ENCODE data around the gene ZNF516.
A peak's percentile ranks its signal among the peaks of the same experiment; 100 is the strongest.

ZNF516 gene

DNA sequence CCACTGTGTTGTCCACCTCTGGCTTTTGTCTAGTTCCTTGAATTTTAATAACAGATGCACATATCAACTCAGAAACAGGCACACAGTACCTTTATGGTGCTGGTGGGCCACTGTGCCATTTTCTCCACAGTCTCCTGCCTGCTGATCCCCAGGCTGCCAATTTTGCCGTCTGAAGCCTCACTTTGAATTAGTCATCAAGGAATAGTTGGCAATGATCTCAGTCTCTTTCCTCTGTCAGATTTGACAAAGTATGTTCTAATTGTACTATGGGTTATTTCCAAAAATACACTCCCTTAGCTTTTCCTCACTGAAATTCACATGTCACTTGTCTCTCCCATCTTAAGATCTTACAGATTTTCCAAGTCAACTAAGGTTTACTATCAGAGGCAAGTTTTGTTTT is 140.7 kb downstream of the ZNF516 start:
- DNase-seq, result no peak

- no peak for DNase-seq
Observed at GRCh38 chr18:76353500-76353899, 141.5 kb downstream of the ZNF516 start.

GRCh38 chr18:76353046-76353445 is 142.0 kb downstream of the ZNF516 start:
- no peak for DNase-seq

DNA sequence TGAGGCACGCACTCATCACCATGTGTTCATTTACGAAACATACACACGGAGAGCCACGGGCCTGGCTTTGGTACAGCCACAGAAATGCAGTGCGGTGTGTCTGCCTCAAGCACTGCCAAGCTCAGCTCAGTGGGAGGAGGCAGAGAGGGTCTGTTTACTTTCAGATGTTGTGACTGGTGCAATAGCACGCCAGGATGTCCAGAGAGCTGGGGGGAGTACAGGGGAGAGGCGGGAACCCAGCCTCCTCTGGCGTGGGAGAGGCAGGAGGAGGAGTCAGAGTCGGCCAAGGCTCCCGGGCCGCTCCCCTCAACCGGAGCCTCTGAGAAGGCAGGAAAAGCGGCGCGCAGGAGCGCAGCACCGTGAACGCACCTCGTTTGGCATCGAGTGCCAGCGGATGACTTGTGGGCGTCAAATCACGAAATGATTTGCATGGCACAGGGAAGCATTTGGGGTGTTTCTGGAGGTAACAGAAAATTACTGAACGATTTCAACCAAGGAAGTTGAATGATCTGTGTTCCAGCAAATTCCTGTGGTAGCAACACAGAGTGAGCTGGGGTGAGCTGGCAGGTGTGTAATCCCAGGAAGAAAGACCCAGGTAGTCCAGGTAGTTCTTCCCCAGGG is 143.0 kb downstream of the ZNF516 start:
- no peak for DNase-seq

DNA sequence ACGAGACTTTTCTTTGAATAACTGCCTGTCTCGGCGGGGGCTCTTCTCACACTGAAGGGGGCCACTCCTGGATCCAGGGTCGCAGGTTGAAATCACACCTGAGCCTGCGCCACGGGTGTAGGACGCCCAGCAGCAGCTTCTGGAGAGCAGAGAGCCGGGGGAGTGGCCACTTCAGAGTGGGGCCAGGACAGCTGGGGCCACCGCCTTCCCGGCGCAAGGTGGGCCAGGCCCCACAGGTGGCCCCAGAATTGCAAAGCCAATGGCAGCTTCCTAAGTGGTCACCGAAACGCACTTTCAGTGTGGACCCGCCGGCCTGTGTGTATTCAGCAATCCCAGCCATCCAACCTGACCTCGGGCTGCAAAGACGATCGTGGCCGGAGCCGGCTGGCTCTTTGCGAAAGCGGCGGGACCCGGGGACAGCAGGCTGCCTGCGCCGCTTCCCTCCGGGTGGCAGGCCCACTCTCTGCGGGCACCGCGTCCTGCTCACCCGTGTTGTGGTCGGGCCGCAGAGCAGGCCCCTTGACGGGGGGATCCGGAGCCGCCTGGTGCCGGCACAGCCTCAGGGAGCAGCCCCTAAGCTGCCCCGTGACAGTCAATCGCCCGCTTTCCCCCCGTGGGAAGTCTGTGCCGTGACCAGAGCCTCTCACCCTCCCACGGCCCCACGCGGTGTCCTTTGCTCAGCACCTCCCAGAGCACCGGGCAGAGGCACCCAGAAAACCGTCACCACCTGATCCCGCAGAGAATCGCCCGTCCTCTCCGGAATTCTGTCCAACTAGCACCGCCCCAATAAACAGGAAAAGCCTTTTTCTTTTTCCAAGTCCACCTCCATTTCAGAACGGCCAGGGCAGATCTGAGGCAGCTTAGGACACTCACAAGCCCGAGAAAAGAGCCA is 144.7 kb downstream of the ZNF516 start:
- no peak for DNase-seq

DNA sequence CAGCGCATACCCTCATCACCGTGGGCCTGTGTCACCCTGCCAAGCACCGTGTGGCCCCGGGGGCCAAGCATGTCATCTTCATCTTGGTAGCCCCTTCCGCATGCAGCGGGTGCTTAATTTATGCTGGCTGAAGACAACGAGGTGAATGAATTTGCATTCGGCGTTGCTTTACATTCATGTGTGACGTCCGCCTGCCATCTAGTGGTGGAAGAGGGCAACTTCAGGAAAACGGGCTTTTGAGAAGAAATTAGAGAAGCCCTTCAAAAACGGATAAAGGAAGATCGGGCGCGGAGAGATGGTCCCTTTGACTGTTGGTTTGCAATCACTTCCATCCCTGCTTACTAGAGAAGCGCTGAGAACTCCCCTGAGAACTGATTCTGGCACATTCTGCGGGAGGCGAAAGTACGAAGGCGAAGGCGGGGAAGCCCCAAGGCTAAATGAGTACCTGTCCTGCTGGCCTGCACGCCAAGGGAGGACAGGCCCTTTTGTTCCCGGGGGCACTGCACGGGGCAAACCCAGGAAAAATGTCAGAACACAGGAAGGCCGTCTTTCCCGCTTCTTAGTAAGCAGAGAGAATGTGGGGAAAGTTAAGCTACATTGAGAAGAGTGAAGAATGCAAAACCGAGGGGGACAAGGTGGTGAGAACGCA is 145.9 kb downstream of the ZNF516 start:
- peak; percentile 39 for DNase-seq

- no peak for DNase-seq
Observed at GRCh38 chr18:76348267-76349066, 146.6 kb downstream of the ZNF516 start.

DNA sequence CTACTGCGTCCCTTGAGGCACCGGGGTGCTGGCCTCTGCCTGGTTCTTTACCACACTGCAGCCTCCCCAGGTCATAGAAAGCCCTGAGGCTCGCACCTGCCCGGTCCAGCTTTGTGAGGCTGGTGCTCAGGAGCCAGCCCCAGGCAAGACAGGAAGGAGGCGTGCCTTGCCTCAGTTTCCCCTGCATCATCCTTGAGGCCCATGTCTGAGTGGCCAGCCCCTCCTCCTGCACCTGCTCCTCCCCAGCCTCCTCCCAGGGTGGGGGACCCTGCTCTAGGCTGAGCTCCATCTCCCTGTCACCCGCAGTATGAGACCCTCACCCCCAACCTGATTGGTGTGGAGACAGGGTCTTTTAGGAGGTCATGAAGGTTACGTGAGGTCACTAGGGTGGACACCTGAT is 147.7 kb downstream of the ZNF516 start:
- no peak for DNase-seq

- no peak for DNase-seq
Observed at GRCh38 chr18:76346490-76347130, 148.4 kb downstream of the ZNF516 start.

DNA sequence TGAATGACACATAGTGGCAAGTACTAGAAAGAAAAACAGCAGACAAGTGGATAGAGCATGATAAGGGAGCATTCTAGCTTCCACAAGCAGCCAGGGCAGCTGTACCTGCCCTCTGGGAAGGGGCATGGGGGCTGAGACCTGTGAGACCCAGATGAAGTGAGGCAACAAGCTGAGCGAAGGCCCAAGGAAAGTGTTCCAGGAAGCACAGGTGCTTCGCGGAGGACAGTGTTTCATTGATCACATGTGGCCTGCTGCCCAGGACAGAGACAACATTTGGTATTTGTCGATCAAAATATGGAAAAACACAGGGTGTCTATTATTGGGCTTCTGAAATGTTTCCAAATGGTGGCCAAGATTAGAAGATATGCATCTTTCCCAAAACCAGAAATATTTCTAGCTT is 149.1 kb downstream of the ZNF516 start:
- no peak for DNase-seq

- no peak for DNase-seq
Observed at GRCh38 chr18:76343938-76344569, 151.0 kb downstream of the ZNF516 start.

- no peak for DNase-seq
Observed at GRCh38 chr18:76340410-76340809, 154.6 kb downstream of the ZNF516 start.

GRCh38 chr18:76339246-76339620 is 155.8 kb downstream of the ZNF516 start:
- no peak for DNase-seq

DNA sequence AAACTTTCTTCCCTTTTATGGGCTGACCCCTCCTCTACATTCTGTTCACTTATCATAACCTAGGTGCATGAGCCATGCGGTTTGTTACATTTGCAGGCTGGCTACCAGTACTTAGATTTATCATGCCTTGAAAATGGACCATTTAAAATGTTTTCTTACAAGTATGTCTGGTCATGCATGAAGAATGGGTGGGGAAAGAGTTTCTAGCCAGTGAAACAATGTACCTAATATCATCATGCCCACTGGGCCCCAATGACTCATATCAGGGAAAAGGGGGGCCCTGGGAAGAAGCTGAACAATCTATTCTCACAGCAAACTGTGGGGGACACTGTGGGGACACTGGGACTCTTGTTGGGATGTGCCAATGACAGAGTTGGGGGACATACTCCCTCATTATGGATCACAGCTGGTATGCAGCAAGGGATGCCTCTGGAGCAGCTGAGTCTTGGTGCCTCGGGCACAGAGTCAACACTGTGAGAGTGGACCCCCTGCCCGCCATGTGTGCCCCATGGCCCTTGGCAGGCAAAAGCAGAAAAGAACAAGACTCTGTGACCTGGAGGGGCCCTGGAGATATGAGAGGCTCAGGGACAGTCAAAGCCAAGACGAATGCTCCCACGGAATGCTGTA is 156.3 kb downstream of the ZNF516 start:
- DNase-seq, result no peak

GRCh38 chr18:76338088-76338487 is 157.0 kb downstream of the ZNF516 start:
- no peak for DNase-seq

DNA sequence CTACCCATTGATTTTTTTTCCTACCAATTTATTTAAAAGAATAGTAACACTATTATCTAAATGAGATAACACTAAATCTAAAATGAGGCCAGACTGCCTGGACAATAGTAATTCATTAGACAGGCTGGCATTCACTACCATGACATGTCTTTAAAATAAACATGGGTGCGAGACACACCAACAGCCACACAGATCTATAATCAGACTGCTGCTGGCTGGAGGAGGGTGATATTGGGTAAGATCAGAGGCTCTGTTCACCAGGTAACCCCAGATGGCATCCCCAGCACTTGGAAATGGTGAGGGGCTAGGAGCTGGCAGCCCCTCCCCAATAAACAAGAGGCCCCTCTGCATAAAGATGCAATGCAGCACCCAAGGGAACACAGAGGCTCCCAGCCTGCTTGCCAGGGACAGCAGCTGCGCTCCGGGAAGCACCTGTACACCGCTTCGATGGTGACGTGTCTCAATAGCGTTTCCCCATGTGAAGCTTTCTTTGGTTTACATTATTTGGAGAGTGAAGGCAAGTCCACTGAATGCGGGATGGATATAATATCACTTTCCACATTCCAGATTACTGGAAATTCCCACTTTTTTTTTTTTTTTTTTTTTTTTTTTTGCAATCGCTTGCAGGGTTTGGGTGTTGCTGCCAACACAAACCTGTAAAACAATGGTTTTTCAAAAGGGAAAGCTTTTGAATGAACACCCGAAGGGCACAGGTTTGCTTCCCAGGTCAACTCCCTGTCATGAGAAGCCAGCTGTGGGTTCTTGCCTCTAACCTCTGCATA is 159.0 kb downstream of the ZNF516 start:
- DNase-seq, result no peak

DNA sequence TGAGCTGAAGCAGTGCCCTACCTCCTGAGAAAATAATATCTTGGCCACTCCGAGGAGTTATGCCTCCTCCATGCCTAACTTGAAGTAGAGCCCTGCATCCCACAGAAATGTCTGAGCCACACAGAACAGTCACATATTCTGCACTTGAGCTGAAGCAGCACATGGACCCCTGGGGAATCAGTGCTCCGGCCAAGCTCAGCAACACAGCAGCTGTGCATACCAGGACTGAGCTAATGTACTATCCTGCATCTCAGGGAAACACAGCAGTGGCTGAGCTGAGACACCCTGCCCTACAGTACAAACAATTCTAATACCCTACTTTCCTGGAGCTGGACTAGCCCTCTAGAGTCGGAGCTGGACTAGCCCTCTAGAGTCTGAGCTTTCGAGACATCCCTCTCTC is 166.9 kb downstream of the ZNF516 start:
- no peak for DNase-seq

- DNase-seq, result no peak
Observed at GRCh38 chr18:76323891-76324290, 171.2 kb downstream of the ZNF516 start.

DNA sequence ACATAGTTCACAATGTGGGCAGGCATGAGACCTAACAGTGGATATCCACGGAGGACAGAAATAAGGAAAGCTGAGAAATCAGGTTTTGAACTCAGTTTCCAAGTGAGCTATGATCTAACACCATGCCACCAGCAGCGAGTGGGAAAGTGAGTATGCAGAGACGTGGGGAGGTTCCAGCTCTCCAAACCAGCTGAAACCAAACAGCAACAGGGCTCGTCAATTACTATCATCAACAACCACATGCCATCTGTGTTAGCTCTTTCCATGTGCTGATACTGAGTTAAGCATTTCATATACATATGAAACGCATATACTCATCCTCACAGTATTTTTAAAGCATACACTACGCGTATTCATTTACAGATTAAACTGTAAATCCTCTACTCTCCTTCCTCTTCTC is 172.4 kb downstream of the ZNF516 start:
- no peak for DNase-seq

DNA sequence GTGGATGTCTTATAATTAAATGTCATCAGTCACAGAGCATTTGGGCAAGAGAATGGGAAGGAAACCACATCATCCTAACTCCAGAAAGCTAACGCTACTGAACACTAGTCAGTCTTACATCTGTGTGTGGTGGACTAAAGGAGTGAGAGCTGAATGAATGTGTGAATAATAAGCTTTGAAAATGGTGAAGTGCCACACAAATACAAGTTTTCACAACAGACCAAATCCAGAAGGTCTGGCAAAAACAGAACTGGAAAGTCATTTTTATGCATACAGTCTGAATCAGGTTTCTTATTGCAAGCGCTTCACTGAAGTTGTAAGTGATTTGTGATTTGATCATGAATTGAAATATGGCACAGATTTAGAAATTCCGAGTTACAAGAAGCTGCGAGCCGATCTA is 175.7 kb downstream of the ZNF516 start:
- no peak for DNase-seq

DNA sequence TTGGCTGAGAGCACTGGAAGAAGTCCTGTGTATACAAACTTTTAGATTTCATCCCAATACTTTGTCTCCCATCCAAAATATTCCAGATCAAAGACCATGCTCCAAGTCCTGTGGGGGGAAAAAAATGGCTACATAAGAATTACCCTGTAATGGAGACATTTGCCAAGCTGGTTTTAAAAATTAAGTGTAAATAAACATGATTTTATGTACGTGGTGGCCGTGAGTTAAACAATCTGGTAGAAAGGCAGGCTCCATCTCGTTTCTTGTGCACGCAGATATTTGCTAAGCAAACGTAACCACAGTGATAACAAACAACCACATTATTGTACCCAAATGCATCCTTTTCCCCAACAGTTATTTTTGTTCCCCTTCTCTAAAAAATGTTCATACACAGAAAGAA is 176.4 kb downstream of the ZNF516 start:
- DNase-seq, result no peak
